ENCODE results near the gene RAB4A. TPM values are rescaled to one million over a fixed set of nuclear protein-coding genes. Genes with fewer than 3 reads are reported as not detected.

Gene RAB4A
- total and polyA plus RNA-seq, 2 of the 8 experiments (the other 6 are each of a cell fraction or from before 2014, with no cell fraction given) = 13.3 to 68.8 TPM

GRCh38 chr1:229262239-229262638 lies 8.7 kb upstream of the RAB4A start (continued):
- TF ChIP-seq CHD7 (IDR thresholded peaks at IDR 0.05; ENCODE audit: insufficient replicate concordance, low read length) = no peak
- TF ChIP-seq SP4 (IDR thresholded peaks at IDR 0.05; ENCODE audit: low read length) = no peak
- TF ChIP-seq EZH2 (IDR thresholded peaks at IDR 0.05; ENCODE audit: low read depth, low read length, severe bottlenecking) = no peak
- no peak for TF ChIP-seq TBP (IDR thresholded peaks at IDR 0.05; ENCODE audit: low read depth, low read length)
- no peak for TF ChIP-seq TAF7 (optimal IDR thresholded peaks at IDR 0.05; ENCODE audit: borderline replicate concordance, low read depth, low read length)
- TF ChIP-seq HDAC2 (IDR thresholded peaks at IDR 0.05; ENCODE audit: borderline replicate concordance in 1 of 2, low read depth in 2 of 2, low read length in 2 of 2) = no peak
- TF ChIP-seq TAF1 (IDR thresholded peaks at IDR 0.05; ENCODE audit: low read depth, low read length) = no peak
- no peak for TF ChIP-seq ATF3 (IDR thresholded peaks at IDR 0.05; ENCODE audit: insufficient read depth, low read depth, low read length)
- no peak for TF ChIP-seq CBX8 (IDR thresholded peaks at IDR 0.05; ENCODE audit: borderline replicate concordance, low read depth, low read length)
- TF ChIP-seq FOSL1 (IDR thresholded peaks at IDR 0.05; ENCODE audit: insufficient read depth, low read depth, low read length) = no peak
- no peak for TF ChIP-seq RFX5 (IDR thresholded peaks at IDR 0.05; ENCODE audit: borderline replicate concordance, low read depth, low read length)
